Cardiac fibroblast (primary cell): Measurements from ENCODE around the gene COL4A4.
A peak's percentile ranks its signal among the peaks of the same experiment; 100 is the strongest.

Experiments
- DNase-seq, 2 donors: peaks; one replicate each; pipeline versions ENCODE4 v3.0.0 to v3.0.0-alpha.2; 2010; ENCODE audit warnings: low read depth in 2 of 2
- H3K4me3 ChIP-seq, 2 donors: replicated peaks in 1 of 2; 1 replicate in 1 of 2; 2 replicates in 1 of 2; pipeline ENCODE4 v1.5.1; 2011; ENCODE audit warnings: low read depth in 2 of 2, low read length in 2 of 2, mild to moderate bottlenecking in 2 of 2, moderate library complexity in 1 of 2
- CTCF ChIP-seq: IDR thresholded peaks from one replicate; pipeline ENCODE4 v1.5.1; 2011; ENCODE audit warnings: low read depth, mild to moderate bottlenecking, low read length, inconsistent platforms

Gene COL4A4

GRCh38 chr2:227163998-227164762, at the start of gene COL4A4, which contains the start of gene COL4A3:
COL4A4 (minus strand) TSS chr2:227164205; CDS start chr2:227147483, 16,722 bp downstream.
COL4A3 (plus strand) TSS chr2:227164624; CDS start chr2:227164727, 103 bp downstream.
- peak within 1 kb of the TSS; percentile 55 to 63 for H3K4me3 ChIP-seq
- peak in 1 of 2 donors; percentile 26 for DNase-seq
- no peak for TF ChIP-seq CTCF

- H3K4me3 ChIP-seq = no peak overlapping the region
- TF ChIP-seq CTCF = no peak
- no peak for DNase-seq
Observed at GRCh38 chr2:227207573-227207972, 43.6 kb upstream of the COL4A4 start.

- no peak for DNase-seq
- TF ChIP-seq CTCF = no peak
- H3K4me3 ChIP-seq = no peak overlapping the region
Observed at GRCh38 chr2:227206406-227206805, 42.4 kb upstream of the COL4A4 start.

- no peak for TF ChIP-seq CTCF
- H3K4me3 ChIP-seq = no peak overlapping the region
- no peak for DNase-seq
Observed at GRCh38 chr2:227205701-227206100, 41.7 kb upstream of the COL4A4 start.

GRCh38 chr2:227204452-227204851, 40.4 kb upstream of the COL4A4 start:
- no peak for DNase-seq
- no peak overlapping the region for H3K4me3 ChIP-seq
- no peak for TF ChIP-seq CTCF

- no peak for DNase-seq
- H3K4me3 ChIP-seq = no peak overlapping the region
- no peak for TF ChIP-seq CTCF
Observed at GRCh38 chr2:227201771-227202170, 37.8 kb upstream of the COL4A4 start.
